Stimulated activated naive CD4-positive, alpha-beta T cell treated with Interleukin-2 at 50 U/mL for 16 hours (primary cell): ENCODE measurements around the gene SLC26A4.
A peak's percentile ranks its signal among the peaks of the same experiment; 100 is the strongest.

Experiments used
- DNase-seq: peaks from one replicate; lab custom pipeline; 2025; lab: John Stamatoyannopoulos, UW

SLC26A4 gene

GRCh38 chr7:107661081-107661864 is 645 bp downstream of the SLC26A4 start:
- peak; percentile 36 for DNase-seq

- DNase-seq = no peak
Measured at GRCh38 chr7:107661865-107662379, 1.3 kb downstream of the SLC26A4 start.

GRCh38 chr7:107663196-107663595 is 2.6 kb downstream of the SLC26A4 start:
- no peak for DNase-seq

GRCh38 chr7:107666790-107667189 is 6.2 kb downstream of the SLC26A4 start:
- DNase-seq = no peak

GRCh38 chr7:107667341-107667740 is 6.7 kb downstream of the SLC26A4 start:
- no peak for DNase-seq

- DNase-seq = no peak
Measured at GRCh38 chr7:107668296-107668695, 7.7 kb downstream of the SLC26A4 start.

- no peak for DNase-seq
Measured at GRCh38 chr7:107672183-107672582, 11.6 kb downstream of the SLC26A4 start.

- no peak for DNase-seq
Measured at GRCh38 chr7:107676249-107676648, 15.6 kb downstream of the SLC26A4 start.

GRCh38 chr7:107678110-107678753 is 17.6 kb downstream of the SLC26A4 start:
- no peak for DNase-seq

- DNase-seq = no peak
Measured at GRCh38 chr7:107680478-107680877, 19.9 kb downstream of the SLC26A4 start.

- no peak for DNase-seq
Measured at GRCh38 chr7:107682886-107683285, 22.3 kb downstream of the SLC26A4 start.

GRCh38 chr7:107684287-107684686 is 23.7 kb downstream of the SLC26A4 start:
- no peak for DNase-seq

- DNase-seq = no peak
Measured at GRCh38 chr7:107684947-107685463, 24.4 kb downstream of the SLC26A4 start.

- DNase-seq = no peak
Measured at GRCh38 chr7:107686816-107687387, 26.3 kb downstream of the SLC26A4 start.

GRCh38 chr7:107687656-107688055 is 27.0 kb downstream of the SLC26A4 start:
- no peak for DNase-seq

GRCh38 chr7:107689553-107689952 is 28.9 kb downstream of the SLC26A4 start:
- no peak for DNase-seq

- no peak for DNase-seq
Measured at GRCh38 chr7:107690084-107690483, 29.5 kb downstream of the SLC26A4 start.

- DNase-seq = no peak
Measured at GRCh38 chr7:107690611-107691010, 30.0 kb downstream of the SLC26A4 start.

- DNase-seq = no peak
Measured at GRCh38 chr7:107691716-107692115, 31.1 kb downstream of the SLC26A4 start.

- DNase-seq = no peak
Measured at GRCh38 chr7:107692501-107692900, 31.9 kb downstream of the SLC26A4 start.

- DNase-seq = no peak
Measured at GRCh38 chr7:107693396-107693795, 32.8 kb downstream of the SLC26A4 start.

- no peak for DNase-seq
Measured at GRCh38 chr7:107694386-107694785, 33.8 kb downstream of the SLC26A4 start.
